ENCODE measurements around the gene PLCL2. TPM values are rescaled to one million over a fixed set of nuclear protein-coding genes. Genes with fewer than 3 reads are reported as not detected.

Gene PLCL2
- total RNA-seq, 1 donor from 2014 or later = 5.6 TPM

- H3K27me3 ChIP-seq = no peaks in the 10 kb centered on the region
- DNase-seq (ENCODE audit: extremely low spot score in 2 of 2) = no peak
- TF ChIP-seq POLR2A (IDR thresholded peaks at IDR 0.05) = no peak
- no peak for TF ChIP-seq CTCF (IDR thresholded peaks at IDR 0.05)
- no peak for TF ChIP-seq POLR2AphosphoS5 (IDR thresholded peaks at IDR 0.05; ENCODE audit: insufficient read depth in 1 of 2, low read depth in 1 of 2)
- H3K9me3 ChIP-seq = no peaks in the 10 kb centered on the region
- H3K4me1 ChIP-seq = no peaks in the 10 kb centered on the region
- no peak overlapping the region for H3K4me3 ChIP-seq
- intact Hi-C loops (cut with DNase I) = no loop called here
- H3K27ac ChIP-seq = no peak overlapping the region
- no peaks in the 10 kb centered on the region for H3K36me3 ChIP-seq
Observed at GRCh38 chr3:17046623-17047022, 161.9 kb downstream of the PLCL2 start.

- Histone ChIP-seq H3K27ac (no peak overlapping the region), H3K36me3 (no peaks in the 10 kb centered on the region), H3K27me3 (no peaks in the 10 kb centered on the region), H3K4me3 (no peak overlapping the region), H3K9me3 (no peaks in the 10 kb centered on the region), H3K4me1 (no peaks in the 10 kb centered on the region)
- intact Hi-C loops (cut with DNase I) = no loop called here
- DNase-seq (ENCODE audit: extremely low spot score in 2 of 2) = no peak
- no peak for TF ChIP-seq POLR2A (IDR thresholded peaks at IDR 0.05)
- TF ChIP-seq POLR2AphosphoS5 (IDR thresholded peaks at IDR 0.05; ENCODE audit: insufficient read depth in 1 of 2, low read depth in 1 of 2) = no peak
- TF ChIP-seq CTCF (IDR thresholded peaks at IDR 0.05) = no peak
Observed at GRCh38 chr3:17047162-17047561, 162.4 kb downstream of the PLCL2 start.

GRCh38 chr3:17047894-17048293 lies 163.1 kb downstream of the PLCL2 start:
- Histone ChIP-seq H3K4me3 (no peak overlapping the region), H3K36me3 (no peaks in the 10 kb centered on the region)

GRCh38 chr3:17050071-17050470 lies 165.3 kb downstream of the PLCL2 start:
- Histone ChIP-seq H3K27me3 (no peaks in the 10 kb centered on the region), H3K36me3 (no peaks in the 10 kb centered on the region), H3K4me1 (no peaks in the 10 kb centered on the region), H3K9me3 (no peaks in the 10 kb centered on the region), H3K4me3 (no peak overlapping the region), H3K27ac (no peak overlapping the region)
- DNase-seq (ENCODE audit: extremely low spot score in 2 of 2) = no peak
- TF ChIP-seq POLR2AphosphoS5 (IDR thresholded peaks at IDR 0.05; ENCODE audit: insufficient read depth in 1 of 2, low read depth in 1 of 2) (no peak), CTCF (IDR thresholded peaks at IDR 0.05) (no peak)
- intact Hi-C loops (cut with DNase I) = no loop called here

More at GRCh38 chr3:17047894-17048293, 163.1 kb downstream of the PLCL2 start:
- intact Hi-C loops (cut with DNase I) = no loop called here
- no peak for TF ChIP-seq POLR2A (IDR thresholded peaks at IDR 0.05)
- no peak for TF ChIP-seq CTCF (IDR thresholded peaks at IDR 0.05)
- no peak for TF ChIP-seq POLR2AphosphoS5 (IDR thresholded peaks at IDR 0.05; ENCODE audit: insufficient read depth in 1 of 2, low read depth in 1 of 2)
- H3K9me3 ChIP-seq = no peaks in the 10 kb centered on the region
- H3K27ac ChIP-seq = no peak overlapping the region
- H3K4me1 ChIP-seq = no peaks in the 10 kb centered on the region
- no peaks in the 10 kb centered on the region for H3K27me3 ChIP-seq
- DNase-seq (ENCODE audit: extremely low spot score in 2 of 2) = no peak

- H3K9me3 ChIP-seq = no peaks in the 10 kb centered on the region
- intact Hi-C loops (cut with DNase I) = no loop called here
- no peaks in the 10 kb centered on the region for H3K4me1 ChIP-seq
- no peak overlapping the region for H3K27ac ChIP-seq
- H3K27me3 ChIP-seq = no peaks in the 10 kb centered on the region
- H3K36me3 ChIP-seq = no peaks in the 10 kb centered on the region
- TF ChIP-seq CTCF (IDR thresholded peaks at IDR 0.05) (no peak), POLR2A (IDR thresholded peaks at IDR 0.05) (no peak), POLR2AphosphoS5 (IDR thresholded peaks at IDR 0.05; ENCODE audit: insufficient read depth in 1 of 2, low read depth in 1 of 2) (no peak)
- no peak for DNase-seq (ENCODE audit: extremely low spot score in 2 of 2)
- no peak overlapping the region for H3K4me3 ChIP-seq
Observed at GRCh38 chr3:17050506-17050905, 165.8 kb downstream of the PLCL2 start.

All from vagina (tissue), 2 donors.